CD4-positive, alpha-beta T cell treated with Interferon alpha-2 for 1 hour (primary cell): ENCODE measurements around the gene PRRG3.

Experiments
- DNase-seq, 2 donors: peaks; one replicate each; pipeline ENCODE4 v3.0.0-alpha.2; 2020 to 2022

PRRG3 gene

GRCh38 chrX:151710457-151710856 lies 15.2 kb downstream of the PRRG3 start:
- no peak for DNase-seq

GRCh38 chrX:151711154-151711553 lies 15.9 kb downstream of the PRRG3 start:
- DNase-seq = no peak

GRCh38 chrX:151711787-151712186 lies 16.5 kb downstream of the PRRG3 start:
- DNase-seq = no peak

GRCh38 chrX:151712253-151712652 lies 17.0 kb downstream of the PRRG3 start:
- no peak for DNase-seq

DNA sequence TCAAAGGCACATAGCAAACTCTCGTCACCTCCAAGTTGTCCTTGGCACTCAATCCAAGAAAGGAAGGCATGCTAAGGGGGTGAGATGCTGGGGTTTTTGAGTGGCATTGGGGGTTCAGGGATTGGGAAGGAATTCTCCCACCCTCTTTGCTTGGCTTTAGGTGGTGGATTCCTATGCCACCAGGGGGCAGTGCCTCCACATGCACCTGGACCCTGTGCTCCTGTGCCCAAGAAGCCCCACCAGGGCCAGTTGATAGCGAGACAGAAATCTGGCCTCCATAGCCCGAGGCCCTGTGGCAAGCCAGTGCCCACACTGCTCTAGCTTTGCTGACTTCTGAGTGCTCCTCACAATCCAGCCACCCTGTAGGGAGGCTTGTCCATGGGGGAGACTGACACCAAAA lies 18.6 kb downstream of the PRRG3 start:
- DNase-seq = no peak

- DNase-seq = no peak
Observed at GRCh38 chrX:151714362-151714761, 19.1 kb downstream of the PRRG3 start.

DNA sequence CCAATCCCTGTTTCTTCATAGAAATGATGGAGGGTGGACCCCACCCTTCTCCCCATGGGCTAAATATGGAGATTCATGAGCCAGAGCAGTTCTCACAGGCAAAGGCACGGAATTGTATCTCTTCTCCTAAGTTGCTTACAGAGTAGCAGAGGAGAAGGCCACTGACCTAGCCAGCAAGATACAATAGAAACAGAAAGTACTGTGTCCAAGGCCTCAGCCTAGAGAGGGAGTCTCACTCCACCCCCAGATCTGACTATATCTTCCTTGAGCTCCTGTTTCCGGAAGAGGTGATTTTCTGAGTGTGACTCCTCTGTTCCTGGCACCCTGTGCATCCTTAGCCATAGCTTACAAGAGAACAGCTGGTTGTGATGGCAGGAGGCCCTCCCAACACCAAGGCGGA lies 20.5 kb downstream of the PRRG3 start, which contains the start of gene FATE1:
TSS of gene FATE1 (plus strand) at position 284 of the 400 bp plus-strand sequence. CDS start at position 369, 85 bp downstream.
- DNase-seq = no peak

GRCh38 chrX:151722241-151722846 lies 27.1 kb downstream of the PRRG3 start:
- no peak for DNase-seq

- DNase-seq = no peak
Observed at GRCh38 chrX:151723156-151723760, 28.0 kb downstream of the PRRG3 start.

DNA sequence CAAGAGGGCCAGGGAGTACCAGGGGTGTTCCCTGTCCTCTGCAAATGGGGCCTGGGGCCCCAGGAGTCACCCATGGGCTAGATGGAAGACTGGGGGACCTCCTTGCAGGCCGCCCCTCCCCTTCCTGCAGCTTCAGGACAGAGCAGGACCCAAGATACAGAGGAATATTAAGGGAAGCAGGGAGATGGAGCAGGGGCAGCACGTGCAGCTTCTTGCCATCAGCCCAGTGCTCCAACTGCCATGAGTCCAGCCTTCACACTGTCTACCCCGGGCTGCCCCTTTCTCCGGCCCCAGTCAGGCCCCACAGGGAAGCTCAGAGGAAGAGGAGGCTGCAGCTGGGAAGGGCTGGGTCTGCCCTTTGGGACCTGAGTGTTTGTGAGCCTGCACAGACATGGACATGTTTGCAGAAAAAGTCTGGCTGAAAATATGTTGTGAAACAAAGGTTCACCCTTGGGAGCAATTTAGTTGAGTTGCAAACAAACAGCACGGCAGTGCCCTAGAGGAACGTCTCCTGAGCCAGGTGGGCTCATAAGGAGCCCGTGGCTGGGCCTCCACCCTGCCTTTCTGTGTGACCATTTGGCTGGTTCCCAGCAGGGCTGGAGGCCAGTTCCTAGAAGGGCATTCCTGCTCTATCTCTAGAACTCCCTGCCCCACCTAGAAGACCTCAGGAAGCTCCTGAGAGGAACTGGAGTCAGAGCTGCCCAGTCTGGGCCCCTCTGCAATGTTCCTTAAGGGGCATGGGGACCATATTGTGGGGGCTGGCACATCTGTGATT lies 29.5 kb downstream of the PRRG3 start:
- DNase-seq = no peak

DNA sequence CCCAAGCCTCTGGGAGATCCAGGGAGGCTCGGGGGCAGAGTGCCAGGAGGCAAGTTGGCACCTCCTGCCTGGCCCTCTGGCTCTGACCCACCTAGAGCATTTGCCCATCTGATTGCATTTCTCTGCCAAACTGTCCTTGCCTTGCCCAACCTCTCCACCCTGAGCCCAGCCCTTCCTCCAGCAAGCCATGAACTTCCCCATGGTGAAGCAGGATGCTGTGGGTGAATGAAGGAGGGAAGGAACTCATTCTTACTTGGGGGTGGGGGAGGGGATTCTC lies 30.0 kb downstream of the PRRG3 start:
- DNase-seq = no peak

DNA sequence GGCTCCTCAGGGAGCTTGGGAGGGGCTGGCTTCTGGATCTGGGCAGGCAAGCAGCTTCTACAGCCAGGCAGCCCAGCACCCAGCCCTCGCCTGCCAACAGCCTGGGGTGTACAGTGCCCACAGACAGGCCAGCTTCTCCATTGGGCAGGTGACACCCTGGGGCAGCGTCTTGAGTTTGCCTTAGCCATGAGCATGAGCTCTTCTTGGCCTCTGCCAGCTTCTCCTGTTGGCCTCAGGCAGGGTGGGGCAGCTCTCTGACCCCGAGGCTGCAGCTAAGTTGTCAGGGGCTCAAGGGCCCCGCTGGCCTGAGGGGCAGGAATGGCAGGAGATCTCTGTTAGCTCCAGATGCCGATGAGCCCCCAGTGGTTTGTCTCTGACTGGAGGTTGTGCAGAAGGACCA lies 31.5 kb downstream of the PRRG3 start:
- DNase-seq = no peak

- no peak for DNase-seq
Observed at GRCh38 chrX:151727346-151727745, 32.1 kb downstream of the PRRG3 start.

DNA sequence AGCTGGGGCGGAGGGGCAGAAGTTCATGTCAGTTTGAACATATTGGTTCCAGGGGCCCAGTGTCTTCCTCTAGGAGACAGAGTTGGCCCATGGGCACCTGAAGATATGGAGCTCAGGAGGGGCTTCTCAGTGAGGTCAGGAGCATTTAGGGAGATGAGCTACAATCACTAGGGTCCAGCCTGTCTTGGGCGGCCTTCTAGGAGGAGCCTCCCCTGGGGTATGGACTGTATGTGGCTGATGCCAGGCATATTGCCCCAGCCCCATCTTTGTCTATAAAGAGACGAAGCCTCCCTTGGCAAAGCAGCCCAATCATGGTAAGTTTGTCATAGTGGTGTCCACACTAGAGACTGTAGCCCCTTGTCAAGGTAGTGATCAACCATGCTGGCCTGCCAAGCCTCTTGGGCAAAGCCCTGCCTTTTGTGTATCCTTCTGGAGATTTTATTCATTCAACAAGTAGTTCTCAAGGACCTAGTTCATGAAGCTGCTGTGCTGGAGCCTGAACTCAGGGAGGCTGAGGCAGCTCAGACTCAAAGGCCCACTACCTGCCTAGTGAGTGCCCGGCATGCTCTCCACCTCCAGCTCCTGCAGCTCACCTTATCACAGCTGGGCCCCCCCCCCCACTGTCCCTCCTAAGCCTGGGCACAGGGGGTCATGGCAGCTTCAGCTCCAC lies 33.9 kb downstream of the PRRG3 start:
- DNase-seq = no peak

DNA sequence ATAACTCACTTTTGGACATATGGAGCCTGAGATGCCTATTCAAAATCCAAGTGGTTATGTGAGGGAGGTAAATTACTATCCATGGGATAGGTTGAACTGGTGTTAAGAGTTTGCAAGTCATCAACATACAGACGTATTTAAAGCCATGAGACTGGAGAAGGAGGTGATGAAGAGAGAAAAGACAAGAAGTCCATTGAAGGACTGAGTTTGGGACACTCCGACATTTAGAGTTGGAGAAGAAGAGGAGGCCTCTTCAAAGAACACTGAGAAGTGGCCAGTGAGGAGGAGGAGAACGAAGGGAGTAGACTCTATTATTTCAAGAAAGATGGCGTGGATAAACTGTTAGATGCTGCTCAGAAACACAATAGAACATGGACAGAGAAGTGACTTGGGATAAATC lies 39.2 kb downstream of the PRRG3 start, which contains the start of gene CNGA2:
TSS of gene CNGA2 (plus strand) at position 301 of the 400 bp plus-strand sequence. CDS start 3,738 bp downstream, outside the sequence.
- no peak for DNase-seq

- no peak for DNase-seq
Observed at GRCh38 chrX:151735219-151735618, 40.0 kb downstream of the PRRG3 start.

DNA sequence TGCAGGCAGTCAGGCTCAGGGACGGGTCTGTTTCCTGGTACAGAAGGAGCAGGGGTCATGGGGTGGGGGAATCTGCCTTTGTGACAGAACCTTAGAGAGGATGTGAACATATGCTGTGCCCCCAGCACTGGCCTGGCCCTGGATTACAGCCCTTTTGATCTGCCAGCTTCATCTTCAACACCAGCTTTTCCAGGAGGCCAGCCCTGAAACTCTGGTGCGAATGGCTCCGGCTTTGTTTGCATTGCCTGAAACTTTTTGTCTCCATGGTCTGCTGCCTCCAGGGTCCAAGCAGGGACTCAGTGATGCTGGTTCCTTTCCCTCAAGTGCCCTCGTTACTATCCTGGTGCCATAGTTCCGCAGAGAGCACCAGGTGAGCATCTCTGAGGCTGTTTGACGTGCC lies 41.4 kb downstream of the PRRG3 start:
- DNase-seq = no peak

DNA sequence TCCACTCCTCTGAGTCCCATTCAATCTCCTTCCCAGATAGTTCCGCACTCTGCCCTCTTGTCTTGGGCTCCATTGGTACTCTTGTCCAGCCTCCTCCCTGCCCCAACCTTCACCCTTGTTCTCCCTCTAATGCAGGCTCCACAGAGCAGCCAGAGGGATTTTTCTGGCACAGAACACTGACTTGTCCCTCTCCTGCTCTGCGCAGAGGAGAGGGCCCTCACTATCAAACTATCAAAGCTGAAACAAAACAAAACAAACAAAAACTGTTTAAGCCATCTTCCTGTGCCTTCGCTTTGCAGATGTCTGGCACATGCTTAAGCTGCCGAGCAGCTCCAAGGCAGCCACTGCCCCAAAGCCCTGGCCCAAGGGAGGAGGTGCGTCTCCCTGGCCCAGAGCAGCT lies 42.2 kb downstream of the PRRG3 start:
- no peak for DNase-seq

GRCh38 chrX:151738751-151739150 lies 43.5 kb downstream of the PRRG3 start:
- no peak for DNase-seq

DNA sequence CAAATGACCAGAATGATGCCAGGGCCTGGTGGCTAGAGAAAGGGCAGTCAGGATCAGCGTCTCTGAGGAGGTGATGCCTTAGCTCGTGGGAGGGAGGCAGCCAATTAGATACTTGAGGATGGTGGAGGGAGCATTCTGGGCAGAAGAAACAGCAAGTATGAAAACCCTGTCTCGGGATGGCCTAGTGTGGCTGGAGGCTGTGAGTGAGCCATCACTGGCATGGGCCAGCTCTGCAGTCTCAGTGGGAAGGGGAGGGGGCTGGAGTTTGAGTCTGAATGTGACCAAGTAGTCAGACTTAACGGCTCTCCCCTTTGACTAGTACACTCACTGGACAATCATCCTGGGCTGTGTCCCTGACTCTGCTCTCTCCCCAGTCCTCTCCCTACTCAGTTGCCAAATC lies 46.3 kb downstream of the PRRG3 start:
- DNase-seq = no peak

GRCh38 chrX:151742311-151742710 lies 47.1 kb downstream of the PRRG3 start:
- DNase-seq = no peak

DNA sequence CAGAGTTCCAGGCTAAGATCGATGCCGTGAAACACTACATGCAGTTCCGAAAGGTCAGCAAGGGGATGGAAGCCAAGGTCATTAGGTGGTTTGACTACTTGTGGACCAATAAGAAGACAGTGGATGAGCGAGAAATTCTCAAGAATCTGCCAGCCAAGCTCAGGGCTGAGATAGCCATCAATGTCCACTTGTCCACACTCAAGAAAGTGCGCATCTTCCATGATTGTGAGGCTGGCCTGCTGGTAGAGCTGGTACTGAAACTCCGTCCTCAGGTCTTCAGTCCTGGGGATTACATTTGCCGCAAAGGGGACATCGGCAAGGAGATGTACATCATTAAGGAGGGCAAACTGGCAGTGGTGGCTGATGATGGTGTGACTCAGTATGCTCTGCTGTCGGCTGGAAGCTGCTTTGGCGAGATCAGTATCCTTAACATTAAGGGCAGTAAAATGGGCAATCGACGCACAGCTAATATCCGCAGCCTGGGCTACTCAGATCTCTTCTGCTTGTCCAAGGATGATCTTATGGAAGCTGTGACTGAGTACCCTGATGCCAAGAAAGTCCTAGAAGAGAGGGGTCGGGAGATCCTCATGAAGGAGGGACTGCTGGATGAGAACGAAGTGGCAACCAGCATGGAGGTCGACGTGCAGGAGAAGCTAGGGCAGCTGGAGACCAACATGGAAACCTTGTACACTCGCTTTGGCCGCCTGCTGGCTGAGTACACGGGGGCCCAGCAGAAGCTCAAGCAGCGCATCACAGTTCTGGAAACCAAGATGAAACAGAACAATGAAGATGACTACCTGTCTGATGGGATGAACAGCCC lies 48.6 kb downstream of the PRRG3 start:
- no peak for DNase-seq

GRCh38 chrX:151745651-151746050 lies 50.4 kb downstream of the PRRG3 start:
- DNase-seq = no peak
